ENCODE data around the gene SEL1L. TPM values are rescaled to one million over a fixed set of nuclear protein-coding genes. Genes with fewer than 3 reads are reported as not detected.

Gene SEL1L
- polyA plus RNA-seq (2011; rRNA removed) = 36.5 and 40.7 TPM in 2 replicates
- 36.3 and 50.0 TPM in 2 replicates for polyA minus RNA-seq (2011; rRNA and poly(A)+ RNA removed)

GRCh38 chr14:81533536-81534343 lies at the start of gene SEL1L:
SEL1L (minus strand) TSS chr14:81533853; CDS start chr14:81533744, 109 bp downstream.
- TF ChIP-seq CTCF (IDR thresholded peaks at IDR 0.05; ENCODE audit: low read depth, low read length) = no peak
- peaks cover 2% of the 10 kb centered on the region; the same call in 1 of the 2 replicates for H3K9me3 ChIP-seq (ENCODE audit: control insufficient read depth, insufficient read depth, low read length)
- DNase-seq (ENCODE audit: low read depth, low spot score) = peak; percentile 98
- ChIA-PET CTCF (interaction anchor here (1.9 kb wide), 1 partner anchor 69 kb away, joined by 9 read pairs; no protein-coding TSS in a partner anchor), POLR2A (interaction anchor here (0.8 to 1.6 kb wide), 4 partner anchors 9 to 315 kb away, joined by 3 to 15 read pairs (median 4); partner anchors contain the start of gene GTF2A1)
- peak within 1 kb of the TSS; percentile 32 for H3K27ac ChIP-seq (ENCODE audit: low read depth, low read length)
- no peaks in the 10 kb centered on the region for H3K27me3 ChIP-seq (ENCODE audit: control insufficient read depth, insufficient read depth, low read length)
- H3K4me3 ChIP-seq (ENCODE audit: low read depth, low read length) = peak within 1 kb of the TSS; percentile 96

GRCh38 chr14:81582420-81582819 lies 48.8 kb upstream of the SEL1L start:
- no peak for DNase-seq (ENCODE audit: low read depth, low spot score)
- peaks cover 3% of the 10 kb centered on the region; the same call in 1 of the 2 replicates for H3K9me3 ChIP-seq (ENCODE audit: control insufficient read depth, insufficient read depth, low read length)
- CTCF ChIA-PET = no interaction called here
- H3K4me3 ChIP-seq (ENCODE audit: low read depth, low read length) = no peak overlapping the region
- POLR2A ChIA-PET = no interaction called here
- no peak overlapping the region for H3K27ac ChIP-seq (ENCODE audit: low read depth, low read length)
- H3K27me3 ChIP-seq (ENCODE audit: control insufficient read depth, insufficient read depth, low read length) = no peaks in the 10 kb centered on the region
- no peak for TF ChIP-seq CTCF (IDR thresholded peaks at IDR 0.05; ENCODE audit: low read depth, low read length)

GRCh38 chr14:81579115-81579514 lies 45.5 kb upstream of the SEL1L start:
- no peak for TF ChIP-seq CTCF (IDR thresholded peaks at IDR 0.05; ENCODE audit: low read depth, low read length)
- Histone ChIP-seq H3K27me3 (ENCODE audit: control insufficient read depth, insufficient read depth, low read length) (no peaks in the 10 kb centered on the region), H3K4me3 (ENCODE audit: low read depth, low read length) (no peak overlapping the region), H3K9me3 (ENCODE audit: control insufficient read depth, insufficient read depth, low read length) (peaks cover 3% of the 10 kb centered on the region; the same call in 1 of the 2 replicates), H3K27ac (ENCODE audit: low read depth, low read length) (no peak overlapping the region)
- POLR2A ChIA-PET = no interaction called here
- CTCF ChIA-PET = no interaction called here
- DNase-seq (ENCODE audit: low read depth, low spot score) = no peak

GRCh38 chr14:81571437-81571836 lies 37.8 kb upstream of the SEL1L start:
- H3K9me3 ChIP-seq (ENCODE audit: control insufficient read depth, insufficient read depth, low read length) = peaks cover 3% of the 10 kb centered on the region; the same call in 1 of the 2 replicates
- no peak for TF ChIP-seq CTCF (IDR thresholded peaks at IDR 0.05; ENCODE audit: low read depth, low read length)
- H3K27ac ChIP-seq (ENCODE audit: low read depth, low read length) = no peak overlapping the region
- ChIA-PET POLR2A (no interaction called here), CTCF (no interaction called here)
- DNase-seq (ENCODE audit: low read depth, low spot score) = no peak
- no peak overlapping the region for H3K4me3 ChIP-seq (ENCODE audit: low read depth, low read length)
- H3K27me3 ChIP-seq (ENCODE audit: control insufficient read depth, insufficient read depth, low read length) = no peaks in the 10 kb centered on the region

GRCh38 chr14:81567302-81567701 lies 33.6 kb upstream of the SEL1L start:
- no peak overlapping the region for H3K27ac ChIP-seq (ENCODE audit: low read depth, low read length)
- no peak overlapping the region for H3K4me3 ChIP-seq (ENCODE audit: low read depth, low read length)
- no peak for DNase-seq (ENCODE audit: low read depth, low spot score)
- ChIA-PET POLR2A (no interaction called here), CTCF (no interaction called here)
- H3K9me3 ChIP-seq (ENCODE audit: control insufficient read depth, insufficient read depth, low read length) = no peaks in the 10 kb centered on the region; the same call in 1 of the 2 replicates
- TF ChIP-seq CTCF (IDR thresholded peaks at IDR 0.05; ENCODE audit: low read depth, low read length) = no peak
- H3K27me3 ChIP-seq (ENCODE audit: control insufficient read depth, insufficient read depth, low read length) = no peaks in the 10 kb centered on the region

Measured in AG04450 (cell line).